GM18858 (cell line): ENCODE measurements around the gene VGLL4.
"Not testable (repeated sequence)": the region's sequence is repeated elsewhere in the genome, so short reads cannot be mapped to it uniquely, and the experiment has no call there.

Source experiments
- ATAC-seq: cut with Tn5 transposase; IDR thresholded peaks from one replicate; pipeline ENCODE4 v1.9.1; 2021; ENCODE audit not compliant: unreplicated experiment

The VGLL4 gene

GRCh38 chr3:11536132-11536935 is 107.4 kb downstream of the VGLL4 start:
- no peak for ATAC-seq

- ATAC-seq = no peak
These were observed 108.3 kb downstream of the VGLL4 start for GRCh38 chr3:11535243-11535960.

GRCh38 chr3:11534793-11535101 is 109.0 kb downstream of the VGLL4 start:
- no peak for ATAC-seq

GRCh38 chr3:11534011-11534792 is 109.5 kb downstream of the VGLL4 start:
- no peak for ATAC-seq

- no peak for ATAC-seq
These were observed 110.8 kb downstream of the VGLL4 start for GRCh38 chr3:11532931-11533391.

GRCh38 chr3:11530153-11530721 is 113.5 kb downstream of the VGLL4 start:
- no peak for ATAC-seq

- ATAC-seq = no peak
These were observed 114.4 kb downstream of the VGLL4 start for GRCh38 chr3:11529281-11529680.

GRCh38 chr3:11526121-11526520 is 117.6 kb downstream of the VGLL4 start:
- not testable (repeated sequence) for ATAC-seq

- no peak for ATAC-seq
These were observed 120.1 kb downstream of the VGLL4 start for GRCh38 chr3:11523572-11524101.

GRCh38 chr3:11522953-11523571 is 120.7 kb downstream of the VGLL4 start:
- no peak for ATAC-seq

GRCh38 chr3:11522398-11522715 is 121.4 kb downstream of the VGLL4 start:
- no peak for ATAC-seq

- ATAC-seq = no peak
These were observed 122.5 kb downstream of the VGLL4 start for GRCh38 chr3:11521167-11521566.

- no peak for ATAC-seq
These were observed 126.1 kb downstream of the VGLL4 start for GRCh38 chr3:11517601-11518000.

GRCh38 chr3:11514191-11514821 is 129.4 kb downstream of the VGLL4 start:
- no peak for ATAC-seq

GRCh38 chr3:11513817-11514135 is 129.9 kb downstream of the VGLL4 start:
- ATAC-seq = no peak

GRCh38 chr3:11513125-11513816 is 130.4 kb downstream of the VGLL4 start:
- not testable (repeated sequence) for ATAC-seq

- ATAC-seq = not testable (repeated sequence)
These were observed 132.1 kb downstream of the VGLL4 start for GRCh38 chr3:11511606-11512005.

- no peak for ATAC-seq
These were observed 133.4 kb downstream of the VGLL4 start for GRCh38 chr3:11510356-11510755.

GRCh38 chr3:11510001-11510340 is 133.7 kb downstream of the VGLL4 start:
- ATAC-seq = no peak
